Coronary artery (tissue), 2 donors: ENCODE data around the gene TNFAIP8L3.
A peak's percentile ranks its signal among the peaks of the same experiment; 100 is the strongest.
"Not testable (repeated sequence)": the region's sequence is repeated elsewhere in the genome, so short reads cannot be mapped to it uniquely, and the experiment has no call there.

Source experiments
- DNase-seq: peaks from one replicate; pipeline ENCODE4 v3.0.0-alpha.2; 2017; ENCODE audit warnings: low spot score
- H3K27ac ChIP-seq, 2 donors: fragments of 200-600 bp; sonication (generic); one replicate each; pipeline ENCODE4 v1.5.1; 2016 to 2019
- H3K4me3 ChIP-seq: fragments of 200-600 bp; sonication (generic); 2 replicates; pipeline ENCODE4 v1.5.1; 2016; ENCODE audit warnings: mild to moderate bottlenecking, moderate library complexity
- CTCF ChIP-seq: fragments of 200-600 bp; sonication (generic); IDR thresholded peaks from one replicate; pipeline ENCODE4 v1.5.1; 2019; ENCODE audit warnings: antibody characterized with exemption

The TNFAIP8L3 gene

GRCh38 chr15:51128701-51129100 lies 34.0 kb upstream of the TNFAIP8L3 start:
- TF ChIP-seq CTCF, result no peak
- no peak overlapping the region for H3K4me3 ChIP-seq
- H3K27ac ChIP-seq, result no peak overlapping the region
- DNase-seq, result no peak

GRCh38 chr15:51126842-51127241 lies 32.1 kb upstream of the TNFAIP8L3 start:
- no peak for TF ChIP-seq CTCF
- no peak overlapping the region for H3K27ac ChIP-seq
- H3K4me3 ChIP-seq, result no peak overlapping the region
- no peak for DNase-seq

DNA sequence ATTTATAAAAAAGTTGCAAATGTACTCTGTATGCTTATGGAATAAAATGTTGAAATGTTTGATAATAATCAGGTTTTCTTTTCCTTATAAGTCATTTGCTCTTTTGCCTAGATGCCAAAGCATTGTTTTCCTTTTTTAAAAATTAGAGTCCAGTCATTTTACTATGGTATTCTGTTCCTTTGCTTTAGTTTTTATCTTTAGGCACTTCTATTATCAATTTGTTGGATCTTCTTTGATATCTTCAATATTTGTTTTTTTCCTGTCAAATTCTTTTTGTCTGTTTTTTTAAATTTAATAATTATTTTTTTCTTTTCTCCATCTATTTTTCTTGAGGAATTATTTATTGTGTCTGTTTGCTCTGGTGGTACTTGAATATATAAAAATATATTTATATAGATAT lies 28.3 kb upstream of the TNFAIP8L3 start:
- not testable (repeated sequence) for DNase-seq, H3K4me3 ChIP-seq, H3K27ac ChIP-seq

GRCh38 chr15:51121631-51122225 lies 27.0 kb upstream of the TNFAIP8L3 start:
- H3K27ac ChIP-seq, result peak overlapping the region in 1 of 2 donors; percentile 24
- no peak for TF ChIP-seq CTCF
- no peak for DNase-seq

DNA sequence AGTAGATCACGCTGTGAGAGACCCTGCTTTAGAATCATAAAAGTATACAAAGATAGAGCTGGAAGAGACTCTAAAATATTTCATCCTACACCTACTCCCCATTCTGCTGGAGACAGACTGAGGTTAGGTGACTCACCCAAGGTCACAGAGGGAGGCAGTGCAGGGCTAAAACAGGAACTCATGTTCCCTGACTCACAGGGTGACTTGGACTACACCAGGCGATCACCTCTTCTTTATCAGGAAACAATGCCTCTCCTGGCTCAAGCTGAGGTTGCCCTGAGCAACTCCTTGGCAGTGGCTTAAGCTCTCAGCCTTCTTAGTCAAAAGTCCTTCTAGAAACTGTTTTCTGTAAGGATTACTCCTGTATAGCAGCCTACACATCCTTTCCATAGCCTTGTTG lies 26.4 kb upstream of the TNFAIP8L3 start:
- no peak overlapping the region for H3K4me3 ChIP-seq
- TF ChIP-seq CTCF, result no peak
- no peak for DNase-seq
- peak overlapping the region; percentile 24 to 71 for H3K27ac ChIP-seq

More at GRCh38 chr15:51121631-51122225, 27.0 kb upstream of the TNFAIP8L3 start:
- no peak overlapping the region for H3K4me3 ChIP-seq

DNA sequence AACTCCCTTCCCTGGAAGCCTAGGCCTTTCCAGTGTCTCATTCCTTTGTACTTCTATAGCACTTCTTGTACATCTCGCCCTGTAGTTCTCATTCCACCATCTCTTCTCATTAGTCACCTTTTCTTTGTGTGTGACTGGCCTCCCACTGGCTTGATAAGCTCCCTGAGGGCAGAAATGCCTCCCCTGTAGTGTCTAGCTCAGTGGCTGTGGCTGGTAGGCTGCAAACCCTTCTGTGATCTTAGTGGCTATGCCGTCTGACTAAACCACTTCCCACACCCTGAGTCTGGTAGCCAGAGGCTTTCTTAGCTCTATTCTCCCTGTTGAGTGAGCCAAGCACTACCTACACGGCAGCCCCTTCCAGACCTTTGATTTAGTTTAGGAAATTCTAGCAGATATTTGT lies 24.4 kb upstream of the TNFAIP8L3 start:
- DNase-seq, result no peak
- H3K27ac ChIP-seq, result no peak overlapping the region
- TF ChIP-seq CTCF, result no peak
- no peak overlapping the region for H3K4me3 ChIP-seq

- no peak overlapping the region for H3K27ac ChIP-seq
- TF ChIP-seq CTCF, result no peak
- no peak overlapping the region for H3K4me3 ChIP-seq
- DNase-seq, result no peak
Measured at GRCh38 chr15:51117270-51117669, 22.6 kb upstream of the TNFAIP8L3 start.
